Measurements from ENCODE around the gene MAN2B1. TPM values are rescaled to one million over a fixed set of nuclear protein-coding genes. Genes with fewer than 3 reads are reported as not detected.

Gene MAN2B1
- total and polyA plus RNA-seq, 2 of the 13 experiments (the other 11 are each of a cell fraction or from before 2014, with no cell fraction given): 23.6 to 23.8 TPM

DNA sequence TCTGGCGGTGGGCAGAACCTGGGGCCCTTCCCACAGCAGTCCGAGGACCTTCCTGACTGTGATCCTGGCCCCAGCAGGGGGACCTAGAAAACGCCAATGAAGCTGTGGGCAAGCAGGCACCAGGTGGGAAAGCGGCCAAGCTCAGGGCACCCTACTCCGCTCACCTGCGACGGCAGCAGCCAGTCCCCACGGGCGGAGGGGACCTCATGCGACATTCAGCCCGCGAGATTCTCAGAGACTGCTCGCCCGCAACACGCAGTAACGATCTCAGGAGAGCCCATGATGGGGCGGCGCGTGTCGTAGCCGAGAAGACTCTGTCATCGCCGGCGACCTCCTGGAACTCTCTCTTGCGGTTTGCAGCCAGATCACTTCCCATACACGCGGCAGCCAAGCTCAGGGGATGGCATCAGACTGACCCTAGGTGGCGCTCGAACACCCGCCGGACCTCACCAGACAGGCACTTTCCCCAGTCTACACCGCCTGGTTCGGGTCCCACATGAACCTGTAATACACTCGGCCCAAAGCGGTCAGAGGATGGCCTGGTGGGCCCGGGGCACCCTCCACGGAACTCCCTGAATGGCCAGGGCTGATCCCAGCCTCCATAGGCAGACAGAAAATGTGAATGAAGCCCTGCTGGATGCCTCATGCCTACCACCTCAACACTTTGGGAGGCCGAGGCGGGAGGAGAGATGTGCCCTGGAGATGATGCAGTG lies 26.5 kb downstream of the MAN2B1 start (continued):
- TF ChIP-seq ZNF646 (CRISPR knock-in tag; IDR thresholded peaks at IDR 0.05): no peak
- TF ChIP-seq ZNF773 (CRISPR knock-in tag; IDR thresholded peaks at IDR 0.05; ENCODE audit: borderline replicate concordance): no peak
- TF ChIP-seq TBP (CRISPR knock-in tag; IDR thresholded peaks at IDR 0.05): no peak
- no peak for TF ChIP-seq ZNF616 (CRISPR knock-in tag; IDR thresholded peaks at IDR 0.05; ENCODE audit: low read depth)
- TF ChIP-seq IRF9 (CRISPR knock-in tag; IDR thresholded peaks at IDR 0.05; ENCODE audit: borderline replicate concordance): no peak
- no peak for TF ChIP-seq ZBTB8A (CRISPR knock-in tag; IDR thresholded peaks at IDR 0.05; ENCODE audit: borderline replicate concordance, low read depth)
- TF ChIP-seq TCF7 (IDR thresholded peaks at IDR 0.05; ENCODE audit: low read depth): no peak
- TF ChIP-seq, protein P1, sequence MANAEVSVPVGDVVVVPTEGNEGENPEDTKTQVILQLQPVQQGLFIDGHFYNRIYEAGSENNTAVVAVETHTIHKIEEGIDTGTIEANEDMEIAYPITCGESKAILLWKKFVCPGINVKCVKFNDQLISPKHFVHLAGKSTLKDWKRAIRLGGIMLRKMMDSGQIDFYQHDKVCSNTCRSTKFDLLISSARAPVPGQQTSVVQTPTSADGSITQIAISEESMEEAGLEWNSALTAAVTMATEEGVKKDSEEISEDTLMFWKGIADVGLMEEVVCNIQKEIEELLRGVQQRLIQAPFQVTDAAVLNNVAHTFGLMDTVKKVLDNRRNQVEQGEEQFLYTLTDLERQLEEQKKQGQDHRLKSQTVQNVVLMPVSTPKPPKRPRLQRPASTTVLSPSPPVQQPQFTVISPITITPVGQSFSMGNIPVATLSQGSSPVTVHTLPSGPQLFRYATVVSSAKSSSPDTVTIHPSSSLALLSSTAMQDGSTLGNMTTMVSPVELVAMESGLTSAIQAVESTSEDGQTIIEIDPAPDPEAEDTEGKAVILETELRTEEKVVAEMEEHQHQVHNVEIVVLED (CRISPR knock-in tag; IDR thresholded peaks at IDR 0.05; ENCODE audit: borderline replicate concordance): no peak
- no peak for TF ChIP-seq SYNCRIP (IDR thresholded peaks at IDR 0.05; ENCODE audit: insufficient read depth, low read depth, low read length)
- TF ChIP-seq SAFB2 (CRISPR knock-in tag; IDR thresholded peaks at IDR 0.05; ENCODE audit: borderline replicate concordance, low read depth): no peak; the same call in 1 of the 2 replicates
- TF ChIP-seq KMT2B (CRISPR knock-in tag; IDR thresholded peaks at IDR 0.05): peak; percentile 55; the same call in 1 of the 2 replicates
- TF ChIP-seq EED (CRISPR knock-in tag; IDR thresholded peaks at IDR 0.05): no peak
- TF ChIP-seq ZNF670 (CRISPR knock-in tag; IDR thresholded peaks at IDR 0.05; ENCODE audit: borderline replicate concordance): no peak
- TF ChIP-seq, protein P2, sequence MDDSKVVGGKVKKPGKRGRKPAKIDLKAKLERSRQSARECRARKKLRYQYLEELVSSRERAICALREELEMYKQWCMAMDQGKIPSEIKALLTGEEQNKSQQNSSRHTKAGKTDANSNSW (CRISPR knock-in tag; IDR thresholded peaks at IDR 0.05; ENCODE audit: borderline replicate concordance): no peak
- no peak for TF ChIP-seq ARNT (IDR thresholded peaks at IDR 0.05)
- peak; percentile 58; the same call in 1 of the 2 replicates for TF ChIP-seq YEATS4 (CRISPR knock-in tag; IDR thresholded peaks at IDR 0.05; ENCODE audit: borderline replicate concordance)
- TF ChIP-seq YY1 (IDR thresholded peaks at IDR 0.05; ENCODE audit: insufficient read depth, insufficient replicate concordance, low read depth, low read length): no peak
- no peak for TF ChIP-seq CBX2 (IDR thresholded peaks at IDR 0.05; ENCODE audit: low read depth, low read length)
- TF ChIP-seq CBX2 (CRISPR knock-in tag; IDR thresholded peaks at IDR 0.05; ENCODE audit: low read depth): no peak
- no peak for TF ChIP-seq ATF1 (CRISPR knock-in tag; IDR thresholded peaks at IDR 0.05)

Measured in HepG2 (cell line).